Measurements from ENCODE around the gene FAM193B.

Gene FAM193B

DNA sequence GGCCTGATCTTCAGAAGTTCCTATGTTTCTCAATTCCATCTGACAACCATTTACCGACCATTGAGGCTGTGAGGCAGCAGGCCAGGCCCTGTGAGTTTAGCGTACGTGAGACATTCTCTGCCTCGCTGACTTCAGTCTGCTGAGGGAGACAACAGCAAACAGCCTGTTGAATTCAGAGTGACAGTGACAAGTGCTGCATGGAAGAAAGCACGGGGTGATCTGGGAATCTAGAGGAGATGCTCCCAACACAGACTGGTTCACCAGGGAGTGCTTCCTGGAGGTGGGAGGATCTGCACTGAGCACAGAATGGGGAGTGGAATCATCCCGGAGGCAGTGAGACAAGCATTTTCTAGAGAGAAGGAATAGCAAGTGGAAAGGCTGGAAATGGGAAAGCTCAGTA lies 27.6 kb downstream of the FAM193B start:
- ATAC-seq: no peak
- TF ChIP-seq ESRRG (CRISPR knock-in tag; IDR thresholded peaks at IDR 0.05) (no peak), SNAI2 (CRISPR knock-in tag; IDR thresholded peaks at IDR 0.05) (no peak), ZFP30 (CRISPR knock-in tag; IDR thresholded peaks at IDR 0.05) (no peak), ZNF565 (CRISPR knock-in tag; conservative IDR thresholded peaks at IDR 0.05; ENCODE audit: low read depth) (no peak)

DNA sequence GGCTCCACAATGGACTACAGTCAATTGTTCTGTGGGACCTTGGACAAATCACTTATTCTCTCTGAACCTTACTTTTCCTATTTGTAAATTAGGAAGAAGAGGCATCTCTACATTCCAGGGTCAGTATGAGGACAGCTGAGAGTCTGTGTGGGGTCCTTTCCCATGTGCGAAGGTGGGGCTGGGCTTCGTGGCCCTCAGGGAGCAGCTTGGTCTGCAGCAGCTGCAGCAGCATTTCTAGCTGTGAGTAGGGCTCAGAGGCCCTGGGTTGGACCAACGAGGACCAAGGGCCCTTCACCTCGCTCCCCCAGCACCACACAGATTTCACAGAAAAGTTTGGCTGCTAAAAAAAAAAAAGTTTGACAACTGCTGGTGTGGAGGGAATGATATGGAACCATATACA lies 28.2 kb downstream of the FAM193B start:
- TF ChIP-seq ISL1 (CRISPR knock-in tag; IDR thresholded peaks at IDR 0.05) (no peak), ARNTL (CRISPR knock-in tag; IDR thresholded peaks at IDR 0.05; ENCODE audit: borderline replicate concordance, low read depth) (no peak)
- ATAC-seq: no peak

DNA sequence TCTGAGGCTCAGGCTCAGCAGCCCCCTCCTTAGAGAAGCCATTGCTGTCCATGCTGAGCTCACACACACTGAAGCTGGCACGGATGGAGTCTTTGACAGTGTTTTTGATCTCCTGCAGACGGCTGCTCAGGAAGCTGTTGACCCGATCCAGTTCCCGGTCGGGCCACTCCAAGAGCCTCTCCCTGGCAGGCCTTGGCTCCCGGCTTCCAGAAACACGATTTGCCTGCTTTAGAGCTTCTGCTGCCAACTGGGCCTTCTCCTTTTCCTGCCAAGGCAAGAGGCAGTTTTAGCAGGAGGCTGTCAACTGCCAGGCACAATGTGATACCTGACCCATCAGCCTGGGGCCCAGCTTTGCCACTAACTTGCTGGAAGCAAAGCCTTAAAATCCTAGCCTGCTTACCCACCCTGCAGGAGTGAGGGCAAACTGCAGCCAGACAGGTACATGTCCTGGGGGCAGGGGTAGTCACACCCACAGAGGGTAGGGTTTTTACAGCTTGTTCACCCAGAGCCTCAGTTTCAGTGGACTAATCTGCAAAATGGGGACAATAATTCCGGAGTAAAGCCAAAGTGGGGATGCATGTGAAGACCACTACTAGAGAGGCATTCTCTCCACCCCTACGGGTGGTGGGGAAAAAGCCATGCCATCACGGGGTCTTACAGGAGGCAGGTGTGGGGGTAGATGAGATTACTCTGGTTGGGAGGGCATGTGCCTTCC lies 29.3 kb downstream of the FAM193B start:
- TF ChIP-seq ZNF70 (CRISPR knock-in tag; IDR thresholded peaks at IDR 0.05) (no peak), TOX (CRISPR knock-in tag; IDR thresholded peaks at IDR 0.05; ENCODE audit: borderline replicate concordance) (no peak), ISL1 (CRISPR knock-in tag; IDR thresholded peaks at IDR 0.05) (no peak), SNAI2 (CRISPR knock-in tag; IDR thresholded peaks at IDR 0.05) (no peak), ZFP30 (CRISPR knock-in tag; IDR thresholded peaks at IDR 0.05) (no peak), BACH2 (CRISPR knock-in tag; IDR thresholded peaks at IDR 0.05; ENCODE audit: borderline replicate concordance) (no peak)
- TF ChIP-seq, protein P1, sequence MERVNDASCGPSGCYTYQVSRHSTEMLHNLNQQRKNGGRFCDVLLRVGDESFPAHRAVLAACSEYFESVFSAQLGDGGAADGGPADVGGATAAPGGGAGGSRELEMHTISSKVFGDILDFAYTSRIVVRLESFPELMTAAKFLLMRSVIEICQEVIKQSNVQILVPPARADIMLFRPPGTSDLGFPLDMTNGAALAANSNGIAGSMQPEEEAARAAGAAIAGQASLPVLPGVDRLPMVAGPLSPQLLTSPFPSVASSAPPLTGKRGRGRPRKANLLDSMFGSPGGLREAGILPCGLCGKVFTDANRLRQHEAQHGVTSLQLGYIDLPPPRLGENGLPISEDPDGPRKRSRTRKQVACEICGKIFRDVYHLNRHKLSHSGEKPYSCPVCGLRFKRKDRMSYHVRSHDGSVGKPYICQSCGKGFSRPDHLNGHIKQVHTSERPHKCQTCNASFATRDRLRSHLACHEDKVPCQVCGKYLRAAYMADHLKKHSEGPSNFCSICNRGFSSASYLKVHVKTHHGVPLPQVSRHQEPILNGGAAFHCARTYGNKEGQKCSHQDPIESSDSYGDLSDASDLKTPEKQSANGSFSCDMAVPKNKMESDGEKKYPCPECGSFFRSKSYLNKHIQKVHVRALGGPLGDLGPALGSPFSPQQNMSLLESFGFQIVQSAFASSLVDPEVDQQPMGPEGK (CRISPR knock-in tag; IDR thresholded peaks at IDR 0.05; ENCODE audit: borderline replicate concordance): no peak
- TF ChIP-seq, protein P2, sequence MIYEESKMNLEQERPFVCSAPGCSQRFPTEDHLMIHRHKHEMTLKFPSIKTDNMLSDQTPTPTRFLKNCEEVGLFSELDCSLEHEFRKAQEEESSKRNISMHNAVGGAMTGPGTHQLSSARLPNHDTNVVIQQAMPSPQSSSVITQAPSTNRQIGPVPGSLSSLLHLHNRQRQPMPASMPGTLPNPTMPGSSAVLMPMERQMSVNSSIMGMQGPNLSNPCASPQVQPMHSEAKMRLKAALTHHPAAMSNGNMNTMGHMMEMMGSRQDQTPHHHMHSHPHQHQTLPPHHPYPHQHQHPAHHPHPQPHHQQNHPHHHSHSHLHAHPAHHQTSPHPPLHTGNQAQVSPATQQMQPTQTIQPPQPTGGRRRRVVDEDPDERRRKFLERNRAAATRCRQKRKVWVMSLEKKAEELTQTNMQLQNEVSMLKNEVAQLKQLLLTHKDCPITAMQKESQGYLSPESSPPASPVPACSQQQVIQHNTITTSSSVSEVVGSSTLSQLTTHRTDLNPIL (CRISPR knock-in tag; IDR thresholded peaks at IDR 0.05; ENCODE audit: low read depth): no peak
- no peak for ATAC-seq

DNA sequence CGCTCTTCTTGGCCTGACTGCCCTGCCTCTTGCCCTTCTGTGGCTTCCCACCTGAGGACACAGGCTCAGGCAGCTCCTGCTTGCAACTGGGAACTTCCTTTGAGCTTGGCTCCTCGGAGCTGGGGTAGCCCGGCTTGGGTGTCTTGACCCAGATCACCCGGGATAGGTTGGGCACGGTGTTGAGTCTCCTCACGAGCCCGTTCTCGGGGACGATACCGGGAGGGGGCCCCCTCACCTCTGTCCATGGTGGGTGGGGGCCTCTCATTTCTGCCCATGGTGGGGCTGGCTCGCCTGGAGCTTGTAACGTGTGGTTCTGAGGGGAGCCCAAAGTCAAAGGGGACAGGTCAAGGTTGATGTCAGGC lies 29.8 kb downstream of the FAM193B start:
- no peak for ATAC-seq
- TF ChIP-seq OSR1 (CRISPR knock-in tag; IDR thresholded peaks at IDR 0.05): no peak
- TF ChIP-seq, protein P3, sequence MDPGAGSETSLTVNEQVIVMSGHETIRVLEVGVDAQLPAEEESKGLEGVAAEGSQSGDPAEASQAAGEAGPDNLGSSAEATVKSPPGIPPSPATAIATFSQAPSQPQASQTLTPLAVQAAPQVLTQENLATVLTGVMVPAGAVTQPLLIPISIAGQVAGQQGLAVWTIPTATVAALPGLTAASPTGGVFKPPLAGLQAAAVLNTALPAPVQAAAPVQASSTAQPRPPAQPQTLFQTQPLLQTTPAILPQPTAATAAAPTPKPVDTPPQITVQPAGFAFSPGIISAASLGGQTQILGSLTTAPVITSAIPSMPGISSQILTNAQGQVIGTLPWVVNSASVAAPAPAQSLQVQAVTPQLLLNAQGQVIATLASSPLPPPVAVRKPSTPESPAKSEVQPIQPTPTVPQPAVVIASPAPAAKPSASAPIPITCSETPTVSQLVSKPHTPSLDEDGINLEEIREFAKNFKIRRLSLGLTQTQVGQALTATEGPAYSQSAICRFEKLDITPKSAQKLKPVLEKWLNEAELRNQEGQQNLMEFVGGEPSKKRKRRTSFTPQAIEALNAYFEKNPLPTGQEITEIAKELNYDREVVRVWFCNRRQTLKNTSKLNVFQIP (CRISPR knock-in tag; IDR thresholded peaks at IDR 0.05; ENCODE audit: borderline replicate concordance, low read depth): no peak
- no peak for TF ChIP-seq ZNF8 (CRISPR knock-in tag; IDR thresholded peaks at IDR 0.05)
- TF ChIP-seq ISL1 (CRISPR knock-in tag; IDR thresholded peaks at IDR 0.05): no peak
- TF ChIP-seq, protein P1 (CRISPR knock-in tag; IDR thresholded peaks at IDR 0.05; ENCODE audit: borderline replicate concordance): no peak
- TF ChIP-seq ESRRG (CRISPR knock-in tag; IDR thresholded peaks at IDR 0.05): no peak
- no peak for TF ChIP-seq ZFP30 (CRISPR knock-in tag; IDR thresholded peaks at IDR 0.05)
- TF ChIP-seq, protein P4, sequence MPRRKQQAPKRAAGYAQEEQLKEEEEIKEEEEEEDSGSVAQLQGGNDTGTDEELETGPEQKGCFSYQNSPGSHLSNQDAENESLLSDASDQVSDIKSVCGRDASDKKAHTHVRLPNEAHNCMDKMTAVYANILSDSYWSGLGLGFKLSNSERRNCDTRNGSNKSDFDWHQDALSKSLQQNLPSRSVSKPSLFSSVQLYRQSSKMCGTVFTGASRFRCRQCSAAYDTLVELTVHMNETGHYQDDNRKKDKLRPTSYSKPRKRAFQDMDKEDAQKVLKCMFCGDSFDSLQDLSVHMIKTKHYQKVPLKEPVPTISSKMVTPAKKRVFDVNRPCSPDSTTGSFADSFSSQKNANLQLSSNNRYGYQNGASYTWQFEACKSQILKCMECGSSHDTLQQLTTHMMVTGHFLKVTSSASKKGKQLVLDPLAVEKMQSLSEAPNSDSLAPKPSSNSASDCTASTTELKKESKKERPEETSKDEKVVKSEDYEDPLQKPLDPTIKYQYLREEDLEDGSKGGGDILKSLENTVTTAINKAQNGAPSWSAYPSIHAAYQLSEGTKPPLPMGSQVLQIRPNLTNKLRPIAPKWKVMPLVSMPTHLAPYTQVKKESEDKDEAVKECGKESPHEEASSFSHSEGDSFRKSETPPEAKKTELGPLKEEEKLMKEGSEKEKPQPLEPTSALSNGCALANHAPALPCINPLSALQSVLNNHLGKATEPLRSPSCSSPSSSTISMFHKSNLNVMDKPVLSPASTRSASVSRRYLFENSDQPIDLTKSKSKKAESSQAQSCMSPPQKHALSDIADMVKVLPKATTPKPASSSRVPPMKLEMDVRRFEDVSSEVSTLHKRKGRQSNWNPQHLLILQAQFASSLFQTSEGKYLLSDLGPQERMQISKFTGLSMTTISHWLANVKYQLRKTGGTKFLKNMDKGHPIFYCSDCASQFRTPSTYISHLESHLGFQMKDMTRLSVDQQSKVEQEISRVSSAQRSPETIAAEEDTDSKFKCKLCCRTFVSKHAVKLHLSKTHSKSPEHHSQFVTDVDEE (CRISPR knock-in tag; IDR thresholded peaks at IDR 0.05): no peak
- TF ChIP-seq BACH2 (CRISPR knock-in tag; IDR thresholded peaks at IDR 0.05; ENCODE audit: borderline replicate concordance): no peak
